ENCODE results near the gene FHIT.
A peak's percentile ranks its signal among the peaks of the same experiment; 100 is the strongest.

The FHIT gene

GRCh38 chr3:60120245-60120644 lies 1131.0 kb downstream of the FHIT start:
- DNase-seq (ENCODE audit: low read depth in 2 of 2): no peak

DNA sequence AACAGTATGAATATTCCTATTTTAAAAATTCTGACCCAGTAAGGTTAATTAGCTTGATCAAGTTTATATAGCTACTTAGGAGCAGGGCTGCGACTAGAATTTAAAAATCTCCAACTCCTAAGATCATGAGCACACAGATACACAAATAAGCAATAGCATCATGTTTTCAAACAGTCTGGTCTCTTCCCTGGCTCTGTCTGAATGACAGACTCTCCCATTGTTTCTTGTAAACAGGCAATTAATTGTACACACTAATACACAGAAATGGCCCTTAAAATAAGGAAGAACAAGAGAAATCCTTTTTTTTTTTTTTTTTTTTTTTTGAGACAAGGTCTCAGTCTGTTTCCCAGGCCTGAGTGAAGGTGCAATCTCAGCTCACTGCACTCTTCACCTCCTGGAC lies 1137.1 kb downstream of the FHIT start:
- DNase-seq (ENCODE audit: low read depth in 2 of 2): no peak

GRCh38 chr3:60107275-60107674 lies 1144.0 kb downstream of the FHIT start:
- DNase-seq (ENCODE audit: low read depth in 2 of 2): no peak

DNA sequence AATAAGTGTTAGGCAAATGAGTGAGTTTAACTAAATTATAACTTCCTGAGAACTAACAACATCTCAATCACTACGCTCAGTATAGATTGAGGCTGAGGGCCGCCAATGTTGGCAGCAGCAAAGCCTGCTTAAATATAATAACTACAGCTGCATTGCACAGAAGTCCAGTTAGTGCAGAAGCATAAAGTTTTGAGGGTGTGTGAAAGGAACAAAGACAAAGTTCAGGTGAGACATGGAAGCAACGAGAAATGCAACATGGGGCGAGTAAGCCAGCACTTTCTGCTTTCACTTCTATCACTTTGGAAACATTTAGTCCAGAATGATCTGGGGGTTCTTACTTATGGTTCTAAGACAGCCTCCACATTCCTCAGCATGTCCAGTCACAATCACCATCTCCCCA lies 1149.1 kb downstream of the FHIT start:
- DNase-seq (ENCODE audit: low read depth in 2 of 2): no peak

DNA sequence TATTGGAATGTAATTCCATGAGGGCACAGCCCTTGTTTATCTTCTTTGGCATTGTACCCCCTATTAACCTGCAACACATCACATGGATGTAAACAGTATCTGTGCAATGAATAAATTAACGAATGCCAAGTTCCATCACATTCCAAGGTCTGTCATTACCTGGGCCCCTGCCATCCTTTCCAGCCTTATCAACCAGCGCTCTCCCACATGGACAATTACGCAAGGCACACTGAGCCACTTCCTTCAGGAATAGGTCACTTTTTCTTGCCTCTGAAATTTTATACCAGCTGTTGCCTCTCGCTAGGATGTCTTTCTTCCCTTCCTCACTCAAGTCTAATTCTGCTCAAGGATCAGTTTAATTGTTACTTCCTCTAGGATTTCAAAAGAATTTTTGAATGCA lies 1149.6 kb downstream of the FHIT start:
- DNase-seq (ENCODE audit: low read depth in 2 of 2): no peak

GRCh38 chr3:60096403-60096802 lies 1154.8 kb downstream of the FHIT start:
- DNase-seq (ENCODE audit: low read depth in 2 of 2): no peak

- no peak for DNase-seq (ENCODE audit: low read depth in 2 of 2)
These were observed 1155.3 kb downstream of the FHIT start for GRCh38 chr3:60095930-60096329.

GRCh38 chr3:60095516-60095915 lies 1155.7 kb downstream of the FHIT start:
- no peak for DNase-seq (ENCODE audit: low read depth in 2 of 2)

DNA sequence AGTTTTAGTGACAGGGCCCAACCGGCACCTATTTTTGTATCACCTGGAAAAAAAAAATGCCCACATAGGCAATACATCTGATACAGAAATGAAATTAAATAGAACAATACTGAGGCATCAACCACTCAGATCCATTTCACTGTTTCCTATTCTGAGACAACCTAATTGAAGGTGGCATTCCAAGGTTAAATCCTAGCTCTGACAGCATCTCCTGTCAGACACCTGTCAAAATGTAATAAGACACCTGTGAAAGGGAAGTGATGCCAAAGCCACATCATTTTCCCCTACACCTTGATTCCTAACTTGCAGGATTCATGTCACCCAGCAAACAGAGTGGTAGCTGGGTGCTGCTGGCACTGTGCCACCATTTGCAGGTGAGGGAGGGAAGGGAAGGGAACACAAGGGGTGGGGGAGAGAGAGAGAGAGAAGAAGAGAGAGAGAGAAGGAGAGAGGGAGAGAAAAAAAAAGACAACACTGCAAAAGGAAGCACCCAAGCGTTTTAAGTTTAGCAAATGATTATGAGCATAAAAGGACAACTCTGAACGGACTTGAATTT lies 1156.8 kb downstream of the FHIT start:
- DNase-seq (ENCODE audit: low read depth in 2 of 2): no peak

DNA sequence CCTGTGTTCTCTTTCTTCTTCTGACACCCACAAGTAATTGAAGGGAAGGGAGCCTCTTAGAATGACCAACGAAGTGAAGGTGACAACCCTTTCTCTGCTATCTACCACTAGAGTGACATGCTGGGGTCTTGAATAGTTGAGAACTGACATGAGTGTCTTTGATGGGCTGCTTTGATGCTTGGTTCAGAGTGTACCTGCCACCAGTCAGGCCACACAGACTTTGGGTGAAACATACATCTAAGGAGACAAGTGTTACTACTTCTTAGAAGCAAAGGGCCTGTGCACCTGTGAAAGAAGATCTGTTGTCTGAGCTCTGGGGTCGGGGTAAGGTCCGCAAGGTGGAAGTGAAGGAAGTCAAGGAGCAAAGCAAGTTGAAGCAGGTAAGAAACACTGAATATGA lies 1160.7 kb downstream of the FHIT start:
- DNase-seq (ENCODE audit: low read depth in 2 of 2): no peak

- DNase-seq (ENCODE audit: low read depth in 2 of 2): peak; percentile 14 to 21
These were observed 1164.4 kb downstream of the FHIT start for GRCh38 chr3:60086811-60087210.

GRCh38 chr3:60085649-60086048 lies 1165.6 kb downstream of the FHIT start:
- no peak for DNase-seq (ENCODE audit: low read depth in 2 of 2)

- no peak for DNase-seq (ENCODE audit: low read depth in 2 of 2)
These were observed 1169.7 kb downstream of the FHIT start for GRCh38 chr3:60081381-60082095.

DNA sequence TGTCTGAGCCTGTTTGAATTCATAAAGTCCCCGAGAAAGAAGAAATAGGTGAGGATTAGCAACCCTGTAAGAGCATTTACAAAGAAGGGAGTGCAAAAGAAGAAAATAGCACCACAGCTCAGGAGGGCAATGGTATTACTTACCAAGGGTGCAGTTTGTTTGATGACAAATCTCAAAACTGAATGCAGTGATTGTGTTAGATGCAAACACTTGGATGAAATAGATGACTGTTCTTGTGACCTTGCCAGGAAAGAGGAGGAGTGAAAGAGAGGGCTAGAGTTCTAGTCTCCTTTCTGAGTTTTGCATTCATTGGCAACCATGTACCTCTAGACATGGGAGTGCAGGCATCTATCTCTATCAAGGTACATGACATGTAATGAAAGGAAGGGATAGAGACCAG lies 1170.6 kb downstream of the FHIT start:
- DNase-seq (ENCODE audit: low read depth in 2 of 2): no peak

- DNase-seq (ENCODE audit: low read depth in 2 of 2): no peak
These were observed 1172.2 kb downstream of the FHIT start for GRCh38 chr3:60079076-60079475.

- no peak for DNase-seq (ENCODE audit: low read depth in 2 of 2)
These were observed 1174.9 kb downstream of the FHIT start for GRCh38 chr3:60076331-60076730.

DNA sequence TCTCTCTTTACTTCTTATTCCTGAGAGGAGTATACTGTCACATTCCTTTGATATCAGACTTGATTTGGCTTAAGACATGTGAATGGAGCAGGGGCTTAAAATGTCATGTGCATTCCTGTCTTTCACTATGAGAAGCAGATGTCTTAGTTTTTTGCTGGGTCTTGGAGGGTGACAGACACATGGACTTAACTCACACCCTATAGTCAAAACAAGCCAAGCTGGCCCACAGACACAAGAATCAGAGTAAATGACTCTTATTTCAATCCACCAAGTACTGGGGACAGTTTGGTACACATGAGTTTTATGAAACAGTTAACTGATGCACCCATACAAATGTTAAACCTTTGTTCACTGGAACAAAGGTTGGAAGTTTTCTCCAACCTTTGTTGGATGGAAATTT lies 1177.3 kb downstream of the FHIT start:
- DNase-seq (ENCODE audit: low read depth in 2 of 2): no peak

DNA sequence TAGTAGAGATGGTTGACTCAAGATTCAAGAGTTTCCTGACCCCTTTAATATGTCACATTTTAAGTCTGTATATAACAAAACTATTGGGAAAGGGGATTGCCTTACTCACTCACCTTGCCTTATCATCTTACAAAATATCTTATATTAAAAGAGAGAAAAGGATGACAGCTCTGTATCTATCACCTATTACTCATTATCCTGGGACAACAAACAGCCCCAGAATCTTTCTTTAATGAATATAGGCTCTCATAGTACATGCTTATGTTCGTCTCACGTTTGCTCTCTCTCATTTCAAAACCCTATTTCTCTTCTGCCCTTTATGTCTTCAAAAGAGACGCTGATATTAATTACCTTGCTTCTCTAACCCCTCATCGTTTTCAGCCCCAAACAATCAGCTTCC lies 1178.0 kb downstream of the FHIT start:
- no peak for DNase-seq (ENCODE audit: low read depth in 2 of 2)

GRCh38 chr3:60070366-60070765 lies 1180.9 kb downstream of the FHIT start:
- no peak for DNase-seq (ENCODE audit: low read depth in 2 of 2)

- DNase-seq (ENCODE audit: low read depth in 2 of 2): no peak
These were observed 1185.9 kb downstream of the FHIT start for GRCh38 chr3:60065227-60065868.

GRCh38 chr3:60064210-60065178 lies 1186.8 kb downstream of the FHIT start:
- DNase-seq (ENCODE audit: low read depth in 2 of 2): peak in 1 of 2 experiments; percentile 28

DNA sequence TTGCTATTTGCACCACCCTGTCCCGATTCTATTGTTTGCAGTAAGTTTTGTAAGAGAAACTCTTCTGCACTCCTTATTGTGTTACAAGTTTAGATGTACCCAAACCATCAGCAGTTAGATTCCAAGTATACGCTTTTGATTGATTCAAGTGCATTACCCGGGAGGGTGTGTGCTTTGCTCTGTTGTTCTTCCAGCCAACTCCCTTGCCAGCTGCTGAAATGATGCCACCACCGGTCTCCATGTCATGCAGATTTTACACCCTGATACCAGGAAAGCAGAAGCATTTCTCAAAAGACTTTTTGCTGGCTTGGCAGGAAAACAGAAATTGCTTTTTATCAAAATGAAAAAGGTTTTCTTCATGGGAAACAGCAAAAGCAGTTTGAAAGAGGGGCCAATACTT lies 1194.8 kb downstream of the FHIT start:
- DNase-seq (ENCODE audit: low read depth in 2 of 2): no peak
